GM12875 (cell line): Measurements from ENCODE around the gene IL33.

Experiments
- H3K4me3 ChIP-seq: one replicate; pipeline ENCODE4 v1.5.1; 2011; ENCODE audit warnings: low read depth, low read length, control low read depth
- CTCF ChIP-seq: IDR thresholded peaks from 2 replicates; pipeline ENCODE4 v1.5.1; 2011; ENCODE audit warnings: low read depth, mild to moderate bottlenecking, control low read depth, inconsistent platforms, low read length, moderate library complexity, borderline replicate concordance; ENCODE audit not compliant: insufficient read depth

The IL33 gene

GRCh38 chr9:6229186-6229585 lies 13.6 kb downstream of the IL33 start:
- no peak for TF ChIP-seq CTCF
- H3K4me3 ChIP-seq = no peak overlapping the region

GRCh38 chr9:6229619-6230018 lies 14.0 kb downstream of the IL33 start:
- TF ChIP-seq CTCF = no peak
- no peak overlapping the region for H3K4me3 ChIP-seq

- H3K4me3 ChIP-seq = no peak overlapping the region
- TF ChIP-seq CTCF = no peak
These were observed 14.6 kb downstream of the IL33 start for GRCh38 chr9:6230037-6230780.

GRCh38 chr9:6232336-6232945 lies 16.8 kb downstream of the IL33 start:
- H3K4me3 ChIP-seq = no peak overlapping the region
- no peak for TF ChIP-seq CTCF

- no peak for TF ChIP-seq CTCF
These were observed 18.4 kb downstream of the IL33 start for GRCh38 chr9:6234014-6234413.

GRCh38 chr9:6237267-6237666 lies 21.7 kb downstream of the IL33 start:
- no peak for TF ChIP-seq CTCF
- H3K4me3 ChIP-seq = no peak overlapping the region

More at GRCh38 chr9:6234014-6234413, 18.4 kb downstream of the IL33 start:
- H3K4me3 ChIP-seq = no peak overlapping the region

GRCh38 chr9:6239048-6239461 lies 23.4 kb downstream of the IL33 start:
- TF ChIP-seq CTCF = no peak
- H3K4me3 ChIP-seq = no peak overlapping the region
